H1 (cell line): ENCODE measurements around the gene DOCK8. TPM values are rescaled to one million over a fixed set of nuclear protein-coding genes. Genes with fewer than 3 reads are reported as not detected.

Experiments
- CTCF ChIA-PET: fragments of 300-600 bp; sonication (Branson Sonifier 250); formaldehyde crosslinking; loops from one replicate; lab custom pipeline; 2021; ENCODE audit not compliant: partially characterized antibody; lab: Charles Lee
- POLR2A ChIA-PET: fragments of 300-600 bp; sonication (Branson Sonifier 250); formaldehyde crosslinking; loops from one replicate; lab custom pipeline; 2021; ENCODE audit warnings: inconsistent platforms; ENCODE audit not compliant: partially characterized antibody; lab: Charles Lee
- DNase-seq, 2 experiments: peaks; one replicate each; pipeline versions ENCODE4 v3.0.0 to v3.0.0-alpha.2; 2010 to 2022; ENCODE audit warnings: low spot score in 2 of 2, low read depth in 1 of 2, mixed read lengths in 1 of 2
- FAIRE-seq: peaks from 2 replicates; lab custom pipeline; 2011; peaks lifted over from hg19 to GRCh38; lab: Jason Lieb, UNC
- H2AFZ ChIP-seq: 2 replicates; pipeline ENCODE4 v1.8.1; 2012; ENCODE audit warnings: low read length, inconsistent platforms
- H2AK5ac ChIP-seq: 2 replicates; pipeline ENCODE4 v1.6.1; 2013; ENCODE audit warnings: low read depth, low read length
- H2BK120ac ChIP-seq: replicated peaks from 2 replicates; pipeline ENCODE3; 2013; ENCODE audit warnings: low read depth, low read length, inconsistent platforms
- H2BK12ac ChIP-seq: 2 replicates; pipeline ENCODE4 v1.6.1; 2013; ENCODE audit warnings: low read depth, low read length
- H2BK15ac ChIP-seq: 2 replicates; pipeline ENCODE4 v1.6.1; 2013; ENCODE audit warnings: low read length
- H2BK20ac ChIP-seq: 2 replicates; pipeline ENCODE4 v1.6.1; 2013; ENCODE audit warnings: low read length
- H2BK5ac ChIP-seq: 2 replicates; pipeline ENCODE4 v1.6.1; 2013; ENCODE audit warnings: low read depth, low read length
- H3K14ac ChIP-seq: 2 replicates; pipeline ENCODE4 v1.6.1; 2013; ENCODE audit warnings: inconsistent platforms; ENCODE audit not compliant: insufficient read length
- H3K18ac ChIP-seq: 2 replicates; pipeline ENCODE4 v1.6.1; 2013; ENCODE audit warnings: low read length; ENCODE audit errors: extremely low read depth
- H3K23ac ChIP-seq: 2 replicates; pipeline ENCODE4 v1.6.1; 2013; ENCODE audit warnings: inconsistent platforms; ENCODE audit not compliant: insufficient read length
- H3K23me2 ChIP-seq: 2 replicates; pipeline ENCODE4 v1.6.1; 2013; ENCODE audit warnings: low read depth, low read length
- H3K27ac ChIP-seq: 2 replicates; pipeline ENCODE4 v1.6.1; 2011; ENCODE audit warnings: low read depth, low read length, inconsistent platforms
- H3K27me3 ChIP-seq, 4 experiments: replicated peaks in 1 of 4; 1 replicate in 1 of 4; 2 replicates in 3 of 4; pipeline versions ENCODE4 v1.6.1 to v1.8.1; 2011 to 2013; ENCODE audit warnings: low read length in 3 of 4, mild to moderate bottlenecking in 3 of 4, inconsistent platforms in 2 of 4, mixed read lengths in 2 of 4, moderate library complexity in 1 of 4; ENCODE audit not compliant: control insufficient read depth in 3 of 4, insufficient read depth in 3 of 4; ENCODE audit errors: extremely low read depth in 1 of 4
- H3K36me3 ChIP-seq, 4 experiments: 2 replicates each; pipeline versions ENCODE4 v1.6.1 to v1.8.1; 2011 to 2013; ENCODE audit warnings: mild to moderate bottlenecking in 4 of 4, low read length in 3 of 4, moderate library complexity in 2 of 4, control low read depth in 1 of 4, inconsistent platforms in 1 of 4; ENCODE audit not compliant: insufficient read depth in 4 of 4, control insufficient read depth in 2 of 4
- H3K4ac ChIP-seq: replicated peaks from 2 replicates; pipeline ENCODE3; 2013; ENCODE audit warnings: low read length, low read depth, mixed read lengths, inconsistent platforms; ENCODE audit not compliant: insufficient read length
- H3K4me1 ChIP-seq, 4 experiments: replicated peaks in 1 of 4; 1 replicate in 1 of 4; 2 replicates in 3 of 4; pipeline versions ENCODE4 v1.6.1 to v1.8.1; 2011 to 2013; ENCODE audit warnings: low read length in 3 of 4, inconsistent platforms in 2 of 4, mixed read lengths in 1 of 4; ENCODE audit not compliant: insufficient read depth in 4 of 4, control insufficient read depth in 3 of 4
- H3K4me2 ChIP-seq, 2 experiments: 2 replicates each; pipeline versions ENCODE4 v1.6.1 to v1.8.1; 2011 to 2013; ENCODE audit warnings: low read depth in 2 of 2, low read length in 2 of 2, control low read depth in 1 of 2, inconsistent platforms in 1 of 2, mild to moderate bottlenecking in 1 of 2; ENCODE audit not compliant: insufficient read depth in 1 of 2
- H3K4me3 ChIP-seq, 4 experiments: fragments of 200-600, 300-600 bp in 1 of 4; sonication (generic), shearing (Covaris generic), sonication (Bioruptor Twin) in 1 of 4; 2 replicates each; pipeline versions ENCODE4 v1.5.1 to v1.8.1; 2011 to 2016; ENCODE audit warnings: low read length in 4 of 4, low read depth in 3 of 4, control low read depth in 2 of 4, inconsistent platforms in 2 of 4, mild to moderate bottlenecking in 2 of 4, mixed read lengths in 1 of 4, moderate library complexity in 1 of 4; ENCODE audit not compliant: insufficient read depth in 2 of 4; ENCODE audit errors: extremely low read depth in 1 of 4
- H3K56ac ChIP-seq: replicated peaks from 2 replicates; pipeline ENCODE3; 2013; ENCODE audit warnings: low read depth, mild to moderate bottlenecking, mixed read lengths, low read length, inconsistent platforms; ENCODE audit not compliant: insufficient read length
- H3K79me1 ChIP-seq: 2 replicates; pipeline ENCODE4 v1.6.1; 2013; ENCODE audit warnings: low read depth, low read length, control low read depth
- H3K79me2 ChIP-seq, 2 experiments: 2 replicates each; pipeline versions ENCODE4 v1.6.1 to v1.8.1; 2012 to 2013; ENCODE audit warnings: low read length in 2 of 2, mild to moderate bottlenecking in 2 of 2, inconsistent platforms in 1 of 2; ENCODE audit not compliant: insufficient read depth in 2 of 2, control insufficient read depth in 1 of 2
- H3K9ac ChIP-seq, 4 experiments: replicated peaks in 1 of 4; 1 replicate in 1 of 4; 2 replicates in 3 of 4; pipeline versions ENCODE4 v1.6.1 to v1.8.1; 2011 to 2013; ENCODE audit warnings: low read depth in 3 of 4, low read length in 3 of 4, control low read depth in 2 of 4, mild to moderate bottlenecking in 2 of 4, moderate library complexity in 2 of 4, inconsistent platforms in 1 of 4; ENCODE audit errors: extremely low read depth in 1 of 4
- H3K9me3 ChIP-seq, 2 experiments: 2 replicates each; pipeline versions ENCODE4 v1.6.1 to v1.8.1; 2012 to 2013; ENCODE audit warnings: mild to moderate bottlenecking in 2 of 2, moderate library complexity in 2 of 2, control low read depth in 1 of 2, inconsistent platforms in 1 of 2, low read depth in 1 of 2, low read length in 1 of 2, mixed read lengths in 1 of 2; ENCODE audit not compliant: insufficient read depth in 2 of 2
- H4K20me1 ChIP-seq, 2 experiments: replicated peaks in 1 of 2; 2 replicates each; pipeline versions ENCODE3 to v1.8.1; 2011 to 2013; ENCODE audit warnings: inconsistent platforms in 2 of 2, low read length in 2 of 2, mild to moderate bottlenecking in 1 of 2; ENCODE audit not compliant: insufficient read depth in 2 of 2, control insufficient read depth in 1 of 2
- H4K5ac ChIP-seq: 2 replicates; pipeline ENCODE4 v1.6.1; 2013; ENCODE audit warnings: low read length, low read depth, mixed read lengths, inconsistent platforms; ENCODE audit not compliant: insufficient read length
- H4K8ac ChIP-seq: 2 replicates; pipeline ENCODE4 v1.8.0; 2013; ENCODE audit warnings: mild to moderate bottlenecking, moderate library complexity, low read length, inconsistent platforms; ENCODE audit not compliant: insufficient read depth; ENCODE audit errors: extremely low read depth
- H4K91ac ChIP-seq: replicated peaks from 2 replicates; pipeline ENCODE3; 2013; ENCODE audit warnings: low read length, mixed read lengths, inconsistent platforms; ENCODE audit not compliant: insufficient read length
- MAFK ChIP-seq: IDR thresholded peaks from 2 replicates; pipeline ENCODE4 v1.6.1; 2012; ENCODE audit warnings: low read depth, mild to moderate bottlenecking, improper control_type of control experiment, low read length
- RAD21 ChIP-seq, 2 experiments: IDR thresholded peaks in 1 of 2; conservative IDR thresholded peaks in 1 of 2; 2 replicates each; pipeline ENCODE4 v1.6.1; 2011; ENCODE audit warnings: low read depth in 2 of 2, low read length in 2 of 2, improper control_type of control experiment in 1 of 2, inconsistent platforms in 1 of 2, mild to moderate bottlenecking in 1 of 2, moderate library complexity in 1 of 2
- RFX5 ChIP-seq: IDR thresholded peaks from 2 replicates; pipeline ENCODE4 v1.6.1; 2011; ENCODE audit warnings: low read depth, low read length, improper control_type of control experiment, borderline replicate concordance
- TAF1 ChIP-seq: IDR thresholded peaks from 2 replicates; pipeline ENCODE4 v1.6.1; 2011; ENCODE audit warnings: mild to moderate bottlenecking, low read depth, low read length
- TAF7 ChIP-seq: optimal IDR thresholded peaks from 2 replicates; pipeline ENCODE3; 2011; ENCODE audit warnings: low read depth, mild to moderate bottlenecking, inconsistent platforms, low read length, moderate library complexity, borderline replicate concordance
- TEAD4 ChIP-seq: IDR thresholded peaks from 2 replicates; pipeline ENCODE4 v1.6.1; 2012; ENCODE audit warnings: low read depth, low read length, inconsistent platforms, mixed read lengths
- ZNF274 ChIP-seq: IDR thresholded peaks from 2 replicates; pipeline ENCODE4 v1.7.0; 2012; ENCODE audit warnings: low read length, borderline replicate concordance; ENCODE audit errors: extremely low read depth
- WGBS, 2 experiments: shearing (Covaris generic) in 1 of 2; methylation state at CpG; one replicate each; pipeline versions ENCODE4 v1.1.6 to v1.1.7; 2013 to 2015; ENCODE audit warnings: low lambda C conversion rate in 2 of 2, mixed read lengths in 2 of 2, inconsistent platforms in 1 of 2, low coverage in 1 of 2, missing lambda C conversion rate in 1 of 2; ENCODE audit not compliant: insufficient replicate concordance in 2 of 2, insufficient coverage in 1 of 2, insufficient read length in 1 of 2; ENCODE audit errors: extremely low coverage in 1 of 2, missing lambda C conversion rate in 1 of 2; 5-methylcytosine and 5-hydroxymethylcytosine counted together
- polyA plus RNA-seq, 7 experiments: library from polyadenylated mRNA; depleted of rRNA in 3 of 7; stranded (reverse) in 5 of 7; unstranded in 2 of 7; fragments of >200 nt in 5 of 7; fragments of 200-250 nt in 2 of 7; gene quantifications; 1 replicate in 5 of 7; 2 replicates in 1 of 7; 4 replicates in 1 of 7; pipeline versions ENCODE4 v1.2.1 to v1.2.3, GENCODE V29; 2011 to 2013; ENCODE audit warnings: missing spikeins in 2 of 7, mixed read lengths in 2 of 7
- total RNA-seq: library from RNA; stranded (reverse); fragmentation: NEBNext Ultra II Directional; extraction: Animal tissue kit (Norgen Biotek cat#: 25700); gene quantifications from 2 replicates; pipeline ENCODE4 v1.2.1, GENCODE V29; 2021
- TF ChIP-seq, protein P1 (sequence below), 3 experiments: IDR thresholded peaks; 1 replicate in 2 of 3; 2 replicates in 1 of 3; pipeline versions ENCODE4 v1.5.1 to v1.6.1; 2011; ENCODE audit warnings: low read length in 3 of 3, mild to moderate bottlenecking in 3 of 3, inconsistent platforms in 2 of 3, low read depth in 1 of 3, moderate library complexity in 1 of 3; ENCODE audit not compliant: insufficient read depth in 1 of 3; ENCODE audit errors: control extremely low read depth in 1 of 3

DOCK8 gene
- total and polyA plus RNA-seq, 2 of the 8 experiments (the other 6 are each of a cell fraction or from before 2014, with no cell fraction given): 0.57 to 2.0 TPM

DNA sequence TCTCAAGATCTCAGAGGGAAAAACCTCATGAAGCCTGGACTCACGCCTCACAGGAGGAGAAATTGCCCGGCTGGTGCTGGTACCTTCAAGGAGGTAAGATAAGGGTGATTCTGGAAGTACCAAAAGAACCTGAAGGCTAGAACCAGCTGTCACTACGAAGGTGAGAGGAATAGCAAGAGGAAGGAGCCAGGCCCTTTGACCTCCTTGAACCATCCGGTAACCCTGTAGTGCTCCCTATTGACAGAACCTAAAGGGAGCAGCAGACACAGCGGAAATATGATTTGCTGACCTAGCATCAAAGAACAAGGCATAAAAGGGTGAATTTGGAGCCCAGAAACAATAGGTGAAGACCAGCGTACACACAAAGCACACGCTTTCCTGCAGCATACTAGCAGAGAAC lies 92.2 kb downstream of the DOCK8 start:
- H3K79me2 ChIP-seq: no peaks in the 10 kb centered on the region
- H3K23me2 ChIP-seq: no peaks in the 10 kb centered on the region; the same call in 1 of the 2 replicates
- H2BK5ac ChIP-seq: no peak overlapping the region
- H3K9me3 ChIP-seq: no peaks in the 10 kb centered on the region
- DNase-seq (no peak), FAIRE-seq (peak; percentile 50)
- no peak overlapping the region for H2BK20ac ChIP-seq
- no peak overlapping the region for H3K18ac ChIP-seq
- H3K4me3 ChIP-seq: no peak overlapping the region
- no peak overlapping the region for H3K4me2 ChIP-seq
- H3K79me1 ChIP-seq: no peaks in the 10 kb centered on the region
- no peak overlapping the region for H2BK120ac ChIP-seq
- H3K4me1 ChIP-seq: no peaks in the 10 kb centered on the region
- no peak overlapping the region for H2AK5ac ChIP-seq
- no peak overlapping the region for H3K23ac ChIP-seq
- H3K14ac ChIP-seq: no peak overlapping the region
- TF ChIP-seq, protein P1, sequence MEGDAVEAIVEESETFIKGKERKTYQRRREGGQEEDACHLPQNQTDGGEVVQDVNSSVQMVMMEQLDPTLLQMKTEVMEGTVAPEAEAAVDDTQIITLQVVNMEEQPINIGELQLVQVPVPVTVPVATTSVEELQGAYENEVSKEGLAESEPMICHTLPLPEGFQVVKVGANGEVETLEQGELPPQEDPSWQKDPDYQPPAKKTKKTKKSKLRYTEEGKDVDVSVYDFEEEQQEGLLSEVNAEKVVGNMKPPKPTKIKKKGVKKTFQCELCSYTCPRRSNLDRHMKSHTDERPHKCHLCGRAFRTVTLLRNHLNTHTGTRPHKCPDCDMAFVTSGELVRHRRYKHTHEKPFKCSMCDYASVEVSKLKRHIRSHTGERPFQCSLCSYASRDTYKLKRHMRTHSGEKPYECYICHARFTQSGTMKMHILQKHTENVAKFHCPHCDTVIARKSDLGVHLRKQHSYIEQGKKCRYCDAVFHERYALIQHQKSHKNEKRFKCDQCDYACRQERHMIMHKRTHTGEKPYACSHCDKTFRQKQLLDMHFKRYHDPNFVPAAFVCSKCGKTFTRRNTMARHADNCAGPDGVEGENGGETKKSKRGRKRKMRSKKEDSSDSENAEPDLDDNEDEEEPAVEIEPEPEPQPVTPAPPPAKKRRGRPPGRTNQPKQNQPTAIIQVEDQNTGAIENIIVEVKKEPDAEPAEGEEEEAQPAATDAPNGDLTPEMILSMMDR (IDR thresholded peaks at IDR 0.05; ENCODE audit: control extremely low read depth in 1 of 3, insufficient read depth in 1 of 3, low read depth in 1 of 3, low read length in 3 of 3): peak; percentile 37 to 68 (median 67)
- TF ChIP-seq TAF7 (no peak), ZNF274 (no peak), RFX5 (no peak), TEAD4 (no peak), MAFK (peak; percentile 88), RAD21 (IDR thresholded peaks at IDR 0.05 in 1 of 2, conservative IDR thresholded peaks at IDR 0.05 in 1 of 2; ENCODE audit: low read depth in 2 of 2, low read length in 2 of 2) (peak; percentile 84 to 88), TAF1 (no peak)
- no peaks in the 10 kb centered on the region for H4K20me1 ChIP-seq
- H3K27me3 ChIP-seq: no peaks in the 10 kb centered on the region
- no peak overlapping the region for H3K4ac ChIP-seq
- no peak overlapping the region for H2BK15ac ChIP-seq
- CTCF ChIA-PET: interaction anchor here (0.7 to 1.9 kb wide), 6 partner anchors 11 to 70 kb away, joined by 3 to 5 read pairs (median 4); no protein-coding TSS in a partner anchor
- no peak overlapping the region for H4K5ac ChIP-seq
- H4K91ac ChIP-seq: no peak overlapping the region
- POLR2A ChIA-PET: no interaction called here
- H4K8ac ChIP-seq: no peak overlapping the region
- 81% methylated on average over 7 of the region's 7 CpGs; no CpG with 5 or more reads in 1 of the 2 experiments for WGBS, 2 experiments
- no peak overlapping the region for H3K9ac ChIP-seq
- H2BK12ac ChIP-seq: no peak overlapping the region
- H3K56ac ChIP-seq: no peak overlapping the region
- H2AFZ ChIP-seq: no peak overlapping the region
- H3K36me3 ChIP-seq: no peaks in the 10 kb centered on the region
- no peak overlapping the region for H3K27ac ChIP-seq
